GM23248 (cell line): ENCODE data around the gene SASS6.

Experiments
- EZH2 ChIP-seq: fragments of 200-600 bp; sonication (generic); IDR thresholded peaks from 2 replicates; pipeline ENCODE4 v1.6.1; 2018; ENCODE audit warnings: antibody characterized with exemption, mild to moderate bottlenecking; ENCODE audit not compliant: insufficient read depth, poor library complexity, severe bottlenecking
- EZH2phosphoT487 ChIP-seq: fragments of 200-600 bp; sonication (generic); IDR thresholded peaks from 2 replicates; pipeline ENCODE4 v1.6.1; 2018; ENCODE audit warnings: antibody characterized with exemption, moderate library complexity, mild to moderate bottlenecking, low read depth; ENCODE audit not compliant: insufficient read depth

DNA sequence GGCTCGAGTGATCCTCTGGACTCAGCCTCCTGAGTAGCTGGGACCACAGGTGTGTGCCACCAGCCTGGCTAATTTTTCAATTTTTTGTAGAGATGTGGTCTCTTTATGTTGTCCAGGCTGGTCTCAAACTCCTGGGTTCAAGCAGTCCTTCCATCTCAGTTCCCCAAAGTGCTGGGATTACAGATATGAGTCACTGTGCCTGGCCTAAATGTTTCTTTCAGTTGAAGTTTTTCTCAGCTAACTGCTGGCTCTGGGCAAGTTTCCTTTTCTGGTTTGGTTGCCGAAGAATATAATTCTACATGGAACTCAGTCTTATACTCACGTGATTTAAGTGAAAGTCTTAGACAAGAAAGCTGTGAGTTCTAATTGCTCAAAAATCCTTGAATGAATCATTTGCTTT lies 57.0 kb downstream of the SASS6 start:
- TF ChIP-seq EZH2 (no peak), EZH2phosphoT487 (no peak)
